GM12878 (cell line): ENCODE results near the gene PES1. TPM values are rescaled to one million over a fixed set of nuclear protein-coding genes. Genes with fewer than 3 reads are reported as not detected.

Experiments
- ATAC-seq: fragments of 200-7000 bp; cut with Tn5 transposase; 3 replicates; pipeline ENCODE4 v1.9.1; 2020; ENCODE audit warnings: mild to moderate bottlenecking, moderate library complexity
- BruUV-seq: library from RNA; stranded (reverse); fragments of 400-500 nt; replicated peaks from 2 replicates; lab custom pipeline; 2021; lab: Mats Ljungman, UMichigan
- CTCF ChIA-PET: fragments of 300-600 bp; sonication (Branson Sonifier 250); formaldehyde crosslinking; extraction: SDS; loops from one replicate; lab custom pipeline; 2021; ENCODE audit warnings: inconsistent platforms; lab: Yijun Ruan, JAX
- POLR2A ChIA-PET: fragments of 350-600 bp; formaldehyde crosslinking; extraction: SDS; loops from one replicate; lab custom pipeline; 2021; ENCODE audit warnings: inconsistent platforms; lab: Charles Lee
- RAD21 ChIA-PET: fragments of 300-600 bp; sonication (Branson Sonifier 250); formaldehyde crosslinking; loops from one replicate; lab custom pipeline; 2023; ENCODE audit warnings: antibody characterized with exemption; ENCODE audit not compliant: unreplicated experiment; lab: Charles Lee
- SMC1A ChIA-PET: fragments of 300-600 bp; sonication (Branson Sonifier 250); formaldehyde crosslinking; loops from one replicate; lab custom pipeline; 2023; ENCODE audit not compliant: unreplicated experiment, uncharacterized antibody; lab: Charles Lee
- DNase-seq: peaks from one replicate; pipeline ENCODE4 v3.0.0-alpha.2; 2011; ENCODE audit warnings: low read depth, low spot score
- FAIRE-seq: peaks from 3 replicates; lab custom pipeline; 2011; peaks lifted over from hg19 to GRCh38; lab: Jason Lieb, UNC
- H2AFZ ChIP-seq: 2 replicates; pipeline ENCODE4 v1.6.0; 2011; ENCODE audit warnings: low read depth, low read length, control low read depth; ENCODE audit not compliant: control insufficient read depth
- H3K27ac ChIP-seq: 2 replicates; pipeline ENCODE4 v1.5.1; 2011; ENCODE audit warnings: control low read depth; ENCODE audit not compliant: control insufficient read depth, insufficient read depth
- H3K27me3 ChIP-seq, 2 experiments: replicated peaks in 1 of 2; 2 replicates each; pipeline versions ENCODE4 v1.6.0 to v1.6.1; 2011; ENCODE audit warnings: low read length in 1 of 2; ENCODE audit not compliant: control insufficient read depth in 2 of 2, insufficient read depth in 2 of 2
- H3K36me3 ChIP-seq, 2 experiments: 2 replicates each; pipeline ENCODE4 v1.5.1; 2011; ENCODE audit warnings: low read length in 1 of 2; ENCODE audit not compliant: control insufficient read depth in 2 of 2, insufficient read depth in 2 of 2
- H3K4me1 ChIP-seq: 2 replicates; pipeline ENCODE4 v1.6.1; 2011; ENCODE audit warnings: mild to moderate bottlenecking, low read length, moderate library complexity, mixed read lengths; ENCODE audit not compliant: control insufficient read depth, insufficient read depth
- H3K4me2 ChIP-seq: 2 replicates; pipeline ENCODE4 v1.6.0; 2011; ENCODE audit warnings: control low read depth; ENCODE audit not compliant: control insufficient read depth, insufficient read depth
- H3K4me3 ChIP-seq: fragments of 200-600 bp; sonication (generic); 2 replicates; pipeline ENCODE4 v1.5.1; 2016
- H3K79me2 ChIP-seq: 2 replicates; pipeline ENCODE4 v1.6.0; 2011; ENCODE audit warnings: low read length; ENCODE audit not compliant: control insufficient read depth, insufficient read depth
- H3K9ac ChIP-seq: 2 replicates; pipeline ENCODE4 v1.8.0; 2011; ENCODE audit warnings: low read length, control low read depth, mixed read lengths; ENCODE audit not compliant: control insufficient read depth, insufficient read depth
- H3K9me3 ChIP-seq: replicated peaks from 3 replicates; pipeline ENCODE4 v1.5.1; 2011; ENCODE audit warnings: mild to moderate bottlenecking, low read length; ENCODE audit not compliant: control insufficient read depth, insufficient read depth
- H4K20me1 ChIP-seq: 2 replicates; pipeline ENCODE4 v1.6.0; 2011; ENCODE audit not compliant: control insufficient read depth, insufficient read depth
- ATF7 ChIP-seq: fragments of 450-650 bp; IDR thresholded peaks from 2 replicates; pipeline ENCODE4 v1.6.1; 2016; ENCODE audit warnings: low read depth, mild to moderate bottlenecking
- E4F1 ChIP-seq: fragments of 450-650 bp; IDR thresholded peaks from 2 replicates; pipeline ENCODE4 v1.6.1; 2018; ENCODE audit warnings: borderline replicate concordance, mild to moderate bottlenecking; ENCODE audit not compliant: partially characterized antibody
- FOXK2 ChIP-seq: fragments of 450-650 bp; IDR thresholded peaks from 2 replicates; pipeline ENCODE4 v1.6.1; 2017; ENCODE audit warnings: mild to moderate bottlenecking, moderate library complexity
- HDAC6 ChIP-seq: fragments of 200-600 bp; sonication (generic); IDR thresholded peaks from one replicate; pipeline ENCODE4 v1.8.0; 2017; ENCODE audit warnings: antibody characterized with exemption; ENCODE audit not compliant: unreplicated experiment
- HSF1 ChIP-seq: fragments of 150-350 bp; IDR thresholded peaks from 2 replicates; pipeline ENCODE4 v1.6.1; 2014; ENCODE audit warnings: mild to moderate bottlenecking, low read depth, low read length
- IRF4 ChIP-seq: IDR thresholded peaks from 2 replicates; pipeline ENCODE4 v1.6.1; 2011; ENCODE audit warnings: low read depth, low read length
- JUNB ChIP-seq: IDR thresholded peaks from 2 replicates; pipeline ENCODE4 v1.6.1; 2016; ENCODE audit warnings: antibody characterized with exemption, mild to moderate bottlenecking
- KDM1A ChIP-seq: fragments of 200-600 bp; sonication (generic); IDR thresholded peaks from 2 replicates; pipeline ENCODE4 v1.6.1; 2016; ENCODE audit warnings: borderline replicate concordance
- MEF2B ChIP-seq: fragments of 450-650 bp; IDR thresholded peaks from 2 replicates; pipeline ENCODE4 v1.6.1; 2018; ENCODE audit warnings: mild to moderate bottlenecking, moderate library complexity; ENCODE audit not compliant: partially characterized antibody, poor library complexity, severe bottlenecking
- NR2C1 ChIP-seq: fragments of 450-650 bp; IDR thresholded peaks from 2 replicates; pipeline ENCODE4 v1.6.1; 2017; ENCODE audit warnings: antibody characterized with exemption, mild to moderate bottlenecking, moderate library complexity
- NR2C2 ChIP-seq: IDR thresholded peaks from 2 replicates; pipeline ENCODE4 v1.6.1; 2011; ENCODE audit warnings: borderline replicate concordance, low read depth; ENCODE audit not compliant: control insufficient read depth, insufficient read length
- PBX3 ChIP-seq: IDR thresholded peaks from 2 replicates; pipeline ENCODE4 v1.6.1; 2011; ENCODE audit warnings: mild to moderate bottlenecking, low read depth, low read length, moderate library complexity; ENCODE audit not compliant: insufficient replicate concordance
- SIN3A ChIP-seq: IDR thresholded peaks from 2 replicates; pipeline ENCODE4 v1.6.1; 2012; ENCODE audit warnings: low read depth, low read length, improper control_type of control experiment
- WRNIP1 ChIP-seq: IDR thresholded peaks from 2 replicates; pipeline ENCODE4 v1.6.1; 2011; ENCODE audit warnings: low read depth, low read length, improper control_type of control experiment, borderline replicate concordance
- ZNF24 ChIP-seq: fragments of 450-650 bp; IDR thresholded peaks from 2 replicates; pipeline ENCODE4 v1.6.1; 2017; ENCODE audit warnings: antibody characterized with exemption, mild to moderate bottlenecking
- ZNF384 ChIP-seq: IDR thresholded peaks from 2 replicates; pipeline ENCODE4 v1.6.1; 2012; ENCODE audit warnings: low read depth, mild to moderate bottlenecking, low read length, improper control_type of control experiment, borderline replicate concordance
- ZZZ3 ChIP-seq: IDR thresholded peaks from 2 replicates; pipeline ENCODE4 v1.6.1; 2011; ENCODE audit warnings: low read depth; ENCODE audit not compliant: control insufficient read depth, insufficient read length
- WGBS: methylation state at CpG from one replicate; pipeline ENCODE4 v1.1.6; 2016; ENCODE audit warnings: low lambda C conversion rate; ENCODE audit not compliant: insufficient replicate concordance, insufficient coverage; ENCODE audit errors: missing lambda C conversion rate; 5-methylcytosine and 5-hydroxymethylcytosine counted together
- in situ Hi-C: fragments of 300-500 bp; cut with MboI; formaldehyde crosslinking; loops from 9 replicates; pipeline ENCODE4 v1.14.3; 2018; ENCODE audit warnings: mixed read lengths
- intact Hi-C: fragments of 100-400 bp; cut with micrococcal nuclease; formaldehyde crosslinking; loops from one replicate; pipeline ENCODE4 v1.14.2; 2022; ENCODE audit not compliant: unreplicated experiment
- polyA plus RNA-seq, 11 experiments: library from polyadenylated mRNA; depleted of rRNA in 4 of 11; unstranded in 6 of 11; stranded (reverse) in 5 of 11; fragments of >200 nt; fragmentation: Nextera tagmentation in 4 of 11; fragmentation: Illumina TruSeq in 1 of 11; extraction: Ambion mirVana in 4 of 11; extraction: Trizol in 1 of 11; gene quantifications; 1 replicate in 1 of 11; 2 replicates in 10 of 11; pipeline versions ENCODE4 v1.2.1 to v1.2.3, GENCODE V29; 2011 to 2016; ENCODE audit warnings: inconsistent platforms in 2 of 11, missing spikeins in 2 of 11, low read depth in 1 of 11
- total RNA-seq, 4 experiments: library from RNA; depleted of rRNA in 3 of 4; stranded (reverse); fragments of >200 nt in 3 of 4; fragmentation: Illumina TruSeq in 1 of 4; extraction: Trizol in 1 of 4; gene quantifications; 2 replicates each; pipeline versions ENCODE4 v1.2.1 to v1.2.3, GENCODE V29; 2013 to 2021

Gene PES1
- total and polyA plus RNA-seq, 10 of the 15 experiments (the other 5 are each of a cell fraction or from before 2014, with no cell fraction given): 6.9 to 139 (median 106) TPM

- ChIA-PET POLR2A (no interaction called here), RAD21 (no interaction called here), CTCF (no interaction called here), SMC1A (no interaction called here)
- Histone ChIP-seq H3K4me1 (no peaks in the 10 kb centered on the region), H3K36me3 (peaks cover 19 to 45% of the 10 kb centered on the region in 2 experiments), H3K4me2 (no peak overlapping the region), H3K27me3 (no peaks in the 10 kb centered on the region), H3K9ac (no peak overlapping the region), H4K20me1 (no peaks in the 10 kb centered on the region), H3K9me3 (no peaks in the 10 kb centered on the region), H3K4me3 (no peak overlapping the region), H2AFZ (no peak overlapping the region), H3K27ac (no peak overlapping the region), H3K79me2 (no peaks in the 10 kb centered on the region)
- DNase-seq (no peak), FAIRE-seq (no peak), ATAC-seq (no peak)
- in situ Hi-C loops (no loop called here), intact Hi-C loops (no loop called here)
- TF ChIP-seq KDM1A (no peak), NR2C1 (no peak), HDAC6 (no peak), WRNIP1 (no peak), E4F1 (no peak), NR2C2 (no peak), ZZZ3 (no peak), SIN3A (no peak), MEF2B (no peak), ATF7 (no peak), PBX3 (no peak), ZNF24 (no peak), ZNF384 (no peak), HSF1 (no peak), FOXK2 (no peak), JUNB (no peak), IRF4 (no peak)
- no TSS peak for BruUV-seq
- WGBS: 92% methylated on average over 12 of the region's 12 CpGs
Measured at GRCh38 chr22:30578481-30578880, 13.2 kb downstream of the PES1 start.
